ENCODE results near the gene GPHA2. TPM values are rescaled to one million over a fixed set of nuclear protein-coding genes. Genes with fewer than 3 reads are reported as not detected.

Gene GPHA2
- total and polyA plus RNA-seq, 2 of the 13 experiments (the other 11 are each of a cell fraction or from before 2014, with no cell fraction given), result 13.0 to 19.1 TPM

DNA sequence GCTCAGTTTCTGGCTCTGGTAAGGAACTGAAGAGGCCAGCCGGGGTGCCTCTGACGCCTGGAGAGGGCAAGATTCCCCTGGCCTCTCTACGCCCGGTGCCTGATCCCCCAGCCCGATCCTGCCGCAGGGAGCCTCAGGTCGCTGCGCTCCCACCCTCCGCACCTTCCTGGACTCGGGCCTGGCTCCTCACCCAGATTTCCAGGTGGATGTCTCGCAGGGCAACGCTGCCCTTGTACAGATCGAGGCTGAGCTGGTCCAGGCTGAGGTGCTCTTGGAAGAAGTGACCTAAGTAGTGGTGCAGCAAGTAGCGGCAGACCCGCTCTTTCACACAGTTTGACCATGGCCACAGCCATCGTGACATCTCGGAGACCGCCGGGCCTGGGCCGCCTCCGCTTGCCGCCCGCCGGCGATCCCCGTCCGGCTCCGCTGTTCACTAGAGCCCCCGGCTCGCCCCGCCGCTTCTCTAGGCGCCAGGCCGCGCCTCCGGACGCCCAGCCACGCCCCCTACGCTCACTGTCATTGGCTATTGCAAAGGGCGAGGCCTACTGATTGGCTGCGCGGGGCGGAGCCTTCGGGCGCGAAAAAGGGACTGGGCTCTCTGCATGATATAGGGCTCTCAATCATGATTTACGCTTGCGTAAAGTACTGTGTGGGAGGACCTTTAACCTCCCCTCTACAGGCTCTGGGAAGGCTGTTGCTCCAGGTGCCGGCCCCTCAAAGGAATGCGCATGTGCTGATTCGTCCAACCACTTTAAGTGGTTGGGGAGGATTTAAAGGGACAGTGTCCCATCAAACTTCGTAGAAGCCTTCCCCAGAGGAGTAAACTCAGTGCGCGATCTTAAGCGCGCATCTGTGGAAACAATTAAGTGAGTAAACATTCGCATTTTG lies 18.7 kb downstream of the GPHA2 start, which contains the start of gene ATG2A (continued):
- TF ChIP-seq ARNT2 (CRISPR knock-in tag; IDR thresholded peaks at IDR 0.05; ENCODE audit: low read depth) (no peak; the same call in 1 of the 2 replicates), NONO (IDR thresholded peaks at IDR 0.05) (no peak), NONO (CRISPR knock-in tag; conservative IDR thresholded peaks at IDR 0.05) (peak; percentile 60), ASH2L (IDR thresholded peaks at IDR 0.05; ENCODE audit: insufficient read length, low read depth, low read length) (no peak), SMAD3 (CRISPR knock-in tag; IDR thresholded peaks at IDR 0.05) (0 out of 2 replicates have a peak, but pooled peaks have one; percentile 24), ZNF263 (CRISPR knock-in tag; IDR thresholded peaks at IDR 0.05) (no peak), ZNF614 (CRISPR knock-in tag; IDR thresholded peaks at IDR 0.05; ENCODE audit: borderline replicate concordance) (no peak; the same call in 1 of the 2 replicates), SRSF1 (optimal IDR thresholded peaks at IDR 0.05; ENCODE audit: low read depth, low read length) (no peak), ZNF432 (CRISPR knock-in tag; IDR thresholded peaks at IDR 0.05; ENCODE audit: borderline replicate concordance) (no peak), ZNF737 (CRISPR knock-in tag; IDR thresholded peaks at IDR 0.05; ENCODE audit: borderline replicate concordance) (no peak), MXI1 (IDR thresholded peaks at IDR 0.05; ENCODE audit: borderline replicate concordance, low read depth, low read length) (peak; percentile 100), KMT2A (CRISPR knock-in tag; IDR thresholded peaks at IDR 0.05) (peak; percentile 29; the same call in 1 of the 2 replicates)
- TF ChIP-seq, protein P1, sequence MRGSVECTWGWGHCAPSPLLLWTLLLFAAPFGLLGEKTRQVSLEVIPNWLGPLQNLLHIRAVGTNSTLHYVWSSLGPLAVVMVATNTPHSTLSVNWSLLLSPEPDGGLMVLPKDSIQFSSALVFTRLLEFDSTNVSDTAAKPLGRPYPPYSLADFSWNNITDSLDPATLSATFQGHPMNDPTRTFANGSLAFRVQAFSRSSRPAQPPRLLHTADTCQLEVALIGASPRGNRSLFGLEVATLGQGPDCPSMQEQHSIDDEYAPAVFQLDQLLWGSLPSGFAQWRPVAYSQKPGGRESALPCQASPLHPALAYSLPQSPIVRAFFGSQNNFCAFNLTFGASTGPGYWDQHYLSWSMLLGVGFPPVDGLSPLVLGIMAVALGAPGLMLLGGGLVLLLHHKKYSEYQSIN (CRISPR knock-in tag; IDR thresholded peaks at IDR 0.05; ENCODE audit: borderline replicate concordance), result no peak
- TF ChIP-seq, protein P2, sequence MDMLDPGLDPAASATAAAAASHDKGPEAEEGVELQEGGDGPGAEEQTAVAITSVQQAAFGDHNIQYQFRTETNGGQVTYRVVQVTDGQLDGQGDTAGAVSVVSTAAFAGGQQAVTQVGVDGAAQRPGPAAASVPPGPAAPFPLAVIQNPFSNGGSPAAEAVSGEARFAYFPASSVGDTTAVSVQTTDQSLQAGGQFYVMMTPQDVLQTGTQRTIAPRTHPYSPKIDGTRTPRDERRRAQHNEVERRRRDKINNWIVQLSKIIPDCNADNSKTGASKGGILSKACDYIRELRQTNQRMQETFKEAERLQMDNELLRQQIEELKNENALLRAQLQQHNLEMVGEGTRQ (IDR thresholded peaks at IDR 0.05; ENCODE audit: low read depth, low read length), result no peak
- TF ChIP-seq, protein P2 (CRISPR knock-in tag; IDR thresholded peaks at IDR 0.05; ENCODE audit: borderline replicate concordance), result no peak; the same call in 1 of the 2 replicates
- TF ChIP-seq, protein P3, sequence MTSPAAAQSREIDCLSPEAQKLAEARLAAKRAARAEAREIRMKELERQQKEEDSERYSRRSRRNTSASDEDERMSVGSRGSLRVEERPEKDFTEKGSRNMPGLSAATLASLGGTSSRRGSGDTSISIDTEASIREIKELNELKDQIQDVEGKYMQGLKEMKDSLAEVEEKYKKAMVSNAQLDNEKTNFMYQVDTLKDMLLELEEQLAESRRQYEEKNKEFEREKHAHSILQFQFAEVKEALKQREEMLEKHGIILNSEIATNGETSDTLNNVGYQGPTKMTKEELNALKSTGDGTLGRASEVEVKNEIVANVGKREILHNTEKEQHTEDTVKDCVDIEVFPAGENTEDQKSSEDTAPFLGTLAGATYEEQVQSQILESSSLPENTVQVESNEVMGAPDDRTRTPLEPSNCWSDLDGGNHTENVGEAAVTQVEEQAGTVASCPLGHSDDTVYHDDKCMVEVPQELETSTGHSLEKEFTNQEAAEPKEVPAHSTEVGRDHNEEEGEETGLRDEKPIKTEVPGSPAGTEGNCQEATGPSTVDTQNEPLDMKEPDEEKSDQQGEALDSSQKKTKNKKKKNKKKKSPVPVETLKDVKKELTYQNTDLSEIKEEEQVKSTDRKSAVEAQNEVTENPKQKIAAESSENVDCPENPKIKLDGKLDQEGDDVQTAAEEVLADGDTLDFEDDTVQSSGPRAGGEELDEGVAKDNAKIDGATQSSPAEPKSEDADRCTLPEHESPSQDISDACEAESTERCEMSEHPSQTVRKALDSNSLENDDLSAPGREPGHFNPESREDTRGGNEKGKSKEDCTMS (CRISPR knock-in tag; conservative IDR thresholded peaks at IDR 0.05), result no peak
- TF ChIP-seq, protein P4, sequence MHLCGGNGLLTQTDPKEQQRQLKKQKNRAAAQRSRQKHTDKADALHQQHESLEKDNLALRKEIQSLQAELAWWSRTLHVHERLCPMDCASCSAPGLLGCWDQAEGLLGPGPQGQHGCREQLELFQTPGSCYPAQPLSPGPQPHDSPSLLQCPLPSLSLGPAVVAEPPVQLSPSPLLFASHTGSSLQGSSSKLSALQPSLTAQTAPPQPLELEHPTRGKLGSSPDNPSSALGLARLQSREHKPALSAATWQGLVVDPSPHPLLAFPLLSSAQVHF (CRISPR knock-in tag; IDR thresholded peaks at IDR 0.05), result 0 out of 2 replicates have a peak, but pooled peaks have one; percentile 43
- TF ChIP-seq, protein P5, sequence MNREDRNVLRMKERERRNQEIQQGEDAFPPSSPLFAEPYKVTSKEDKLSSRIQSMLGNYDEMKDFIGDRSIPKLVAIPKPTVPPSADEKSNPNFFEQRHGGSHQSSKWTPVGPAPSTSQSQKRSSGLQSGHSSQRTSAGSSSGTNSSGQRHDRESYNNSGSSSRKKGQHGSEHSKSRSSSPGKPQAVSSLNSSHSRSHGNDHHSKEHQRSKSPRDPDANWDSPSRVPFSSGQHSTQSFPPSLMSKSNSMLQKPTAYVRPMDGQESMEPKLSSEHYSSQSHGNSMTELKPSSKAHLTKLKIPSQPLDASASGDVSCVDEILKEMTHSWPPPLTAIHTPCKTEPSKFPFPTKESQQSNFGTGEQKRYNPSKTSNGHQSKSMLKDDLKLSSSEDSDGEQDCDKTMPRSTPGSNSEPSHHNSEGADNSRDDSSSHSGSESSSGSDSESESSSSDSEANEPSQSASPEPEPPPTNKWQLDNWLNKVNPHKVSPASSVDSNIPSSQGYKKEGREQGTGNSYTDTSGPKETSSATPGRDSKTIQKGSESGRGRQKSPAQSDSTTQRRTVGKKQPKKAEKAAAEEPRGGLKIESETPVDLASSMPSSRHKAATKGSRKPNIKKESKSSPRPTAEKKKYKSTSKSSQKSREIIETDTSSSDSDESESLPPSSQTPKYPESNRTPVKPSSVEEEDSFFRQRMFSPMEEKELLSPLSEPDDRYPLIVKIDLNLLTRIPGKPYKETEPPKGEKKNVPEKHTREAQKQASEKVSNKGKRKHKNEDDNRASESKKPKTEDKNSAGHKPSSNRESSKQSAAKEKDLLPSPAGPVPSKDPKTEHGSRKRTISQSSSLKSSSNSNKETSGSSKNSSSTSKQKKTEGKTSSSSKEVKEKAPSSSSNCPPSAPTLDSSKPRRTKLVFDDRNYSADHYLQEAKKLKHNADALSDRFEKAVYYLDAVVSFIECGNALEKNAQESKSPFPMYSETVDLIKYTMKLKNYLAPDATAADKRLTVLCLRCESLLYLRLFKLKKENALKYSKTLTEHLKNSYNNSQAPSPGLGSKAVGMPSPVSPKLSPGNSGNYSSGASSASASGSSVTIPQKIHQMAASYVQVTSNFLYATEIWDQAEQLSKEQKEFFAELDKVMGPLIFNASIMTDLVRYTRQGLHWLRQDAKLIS (CRISPR knock-in tag; IDR thresholded peaks at IDR 0.05), result no peak

Measured in HepG2 (cell line).